Iris pigment epithelial cell (primary cell): Measurements from ENCODE around the gene RADX.
A peak's percentile ranks its signal among the peaks of the same experiment; 100 is the strongest.
"Not testable (repeated sequence)": the region's sequence is repeated elsewhere in the genome, so short reads cannot be mapped to it uniquely, and the experiment has no call there.

Experiments used
- DNase-seq: peaks from one replicate; pipeline ENCODE4 v3.0.0-alpha.2; 2011; ENCODE audit warnings: low read depth

RADX gene

GRCh38 chrX:106611679-106612392, at the start of gene RADX:
Gene RADX (plus strand): TSS chrX:106611978. CDS start chrX:106612081, 103 bp downstream.
- peak; percentile 43 for DNase-seq

- no peak for DNase-seq
Measured at GRCh38 chrX:106564986-106565385, 46.8 kb upstream of the RADX start.

- no peak for DNase-seq
Measured at GRCh38 chrX:106566362-106566761, 45.4 kb upstream of the RADX start.

GRCh38 chrX:106581856-106582255, 29.9 kb upstream of the RADX start:
- no peak for DNase-seq

- DNase-seq: no peak
Measured at GRCh38 chrX:106585478-106585877, 26.3 kb upstream of the RADX start.

GRCh38 chrX:106588801-106589200, 23.0 kb upstream of the RADX start:
- no peak for DNase-seq

GRCh38 chrX:106599411-106599810, 12.4 kb upstream of the RADX start:
- DNase-seq: no peak

GRCh38 chrX:106606571-106606970, 5.2 kb upstream of the RADX start:
- DNase-seq: no peak

- DNase-seq: no peak
Measured at GRCh38 chrX:106608016-106608415, 3.8 kb upstream of the RADX start.

GRCh38 chrX:106611317-106611678, 480 bp upstream of the RADX start:
- DNase-seq: no peak

- no peak for DNase-seq
Measured at GRCh38 chrX:106612393-106612763, 600 bp downstream of the RADX start.

- no peak for DNase-seq
Measured at GRCh38 chrX:106613277-106613676, 1.5 kb downstream of the RADX start.

- no peak for DNase-seq
Measured at GRCh38 chrX:106615041-106615440, 3.3 kb downstream of the RADX start.

GRCh38 chrX:106619797-106620196, 8.0 kb downstream of the RADX start:
- DNase-seq: peak; percentile 24

GRCh38 chrX:106621836-106622235, 10.1 kb downstream of the RADX start:
- DNase-seq: no peak

- DNase-seq: no peak
Measured at GRCh38 chrX:106626789-106627188, 15.0 kb downstream of the RADX start.

- DNase-seq: no peak
Measured at GRCh38 chrX:106631615-106632014, 19.8 kb downstream of the RADX start.

- DNase-seq: no peak
Measured at GRCh38 chrX:106649523-106650428, 38.0 kb downstream of the RADX start.

GRCh38 chrX:106653625-106654024, 41.8 kb downstream of the RADX start:
- DNase-seq: not testable (repeated sequence)

GRCh38 chrX:106670631-106671030, 58.9 kb downstream of the RADX start:
- peak; percentile 9 for DNase-seq

- DNase-seq: no peak
Measured at GRCh38 chrX:106672527-106672926, 60.7 kb downstream of the RADX start.

- DNase-seq: no peak
Measured at GRCh38 chrX:106680716-106681115, 68.9 kb downstream of the RADX start.

GRCh38 chrX:106684207-106684606, 72.4 kb downstream of the RADX start:
- no peak for DNase-seq
